ENCODE measurements around the gene DUSP5.
A peak's percentile ranks its signal among the peaks of the same experiment; 100 is the strongest.

DUSP5 gene

GRCh38 chr10:110503528-110504110 lies 5.9 kb downstream of the DUSP5 start:
- H3K27ac ChIP-seq (ENCODE audit: low read depth, low read length), result peak overlapping the region; percentile 37

GRCh38 chr10:110504111-110504735 lies 6.5 kb downstream of the DUSP5 start:
- no peak overlapping the region for H3K27ac ChIP-seq (ENCODE audit: low read depth, low read length)
- no peaks in the 10 kb centered on the region for H3K36me3 ChIP-seq (ENCODE audit: control insufficient read depth, low read length)
- no peaks in the 10 kb centered on the region for H3K9me2 ChIP-seq (replicated peaks; ENCODE audit: control insufficient read depth, low read length)
- peaks cover 43% of the 10 kb centered on the region for H3K27me3 ChIP-seq (ENCODE audit: control insufficient read depth, low read length)
- H3F3A ChIP-seq (ENCODE audit: control insufficient read depth, insufficient read depth), result peaks cover 7% of the 10 kb centered on the region
- H3K9me3 ChIP-seq (ENCODE audit: control insufficient read depth, insufficient read depth, low read length), result no peaks in the 10 kb centered on the region
- no peak overlapping the region for H3K4me3 ChIP-seq (ENCODE audit: low read length)
- no peaks in the 10 kb centered on the region for H3K79me2 ChIP-seq (ENCODE audit: control insufficient read depth, low read length)
- H3K4me1 ChIP-seq (ENCODE audit: control insufficient read depth, low read length), result peaks cover 36% of the 10 kb centered on the region
- no peaks in the 10 kb centered on the region for H4K20me1 ChIP-seq (ENCODE audit: control insufficient read depth, insufficient read depth, low read depth, low read length)
- TF ChIP-seq EZH2phosphoT487 (IDR thresholded peaks at IDR 0.05; ENCODE audit: borderline replicate concordance, low read length), result no peak
- TF ChIP-seq, protein P1, sequence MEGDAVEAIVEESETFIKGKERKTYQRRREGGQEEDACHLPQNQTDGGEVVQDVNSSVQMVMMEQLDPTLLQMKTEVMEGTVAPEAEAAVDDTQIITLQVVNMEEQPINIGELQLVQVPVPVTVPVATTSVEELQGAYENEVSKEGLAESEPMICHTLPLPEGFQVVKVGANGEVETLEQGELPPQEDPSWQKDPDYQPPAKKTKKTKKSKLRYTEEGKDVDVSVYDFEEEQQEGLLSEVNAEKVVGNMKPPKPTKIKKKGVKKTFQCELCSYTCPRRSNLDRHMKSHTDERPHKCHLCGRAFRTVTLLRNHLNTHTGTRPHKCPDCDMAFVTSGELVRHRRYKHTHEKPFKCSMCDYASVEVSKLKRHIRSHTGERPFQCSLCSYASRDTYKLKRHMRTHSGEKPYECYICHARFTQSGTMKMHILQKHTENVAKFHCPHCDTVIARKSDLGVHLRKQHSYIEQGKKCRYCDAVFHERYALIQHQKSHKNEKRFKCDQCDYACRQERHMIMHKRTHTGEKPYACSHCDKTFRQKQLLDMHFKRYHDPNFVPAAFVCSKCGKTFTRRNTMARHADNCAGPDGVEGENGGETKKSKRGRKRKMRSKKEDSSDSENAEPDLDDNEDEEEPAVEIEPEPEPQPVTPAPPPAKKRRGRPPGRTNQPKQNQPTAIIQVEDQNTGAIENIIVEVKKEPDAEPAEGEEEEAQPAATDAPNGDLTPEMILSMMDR (IDR thresholded peaks at IDR 0.05; ENCODE audit: low read depth, low read length, poor library complexity, severe bottlenecking), result no peak
- peak overlapping the region; percentile 56 for H3K4me2 ChIP-seq (ENCODE audit: low read length)

More at GRCh38 chr10:110503528-110504110, 5.9 kb downstream of the DUSP5 start:
- H3K4me1 ChIP-seq (ENCODE audit: control insufficient read depth, low read length), result peaks cover 41% of the 10 kb centered on the region
- no peaks in the 10 kb centered on the region for H4K20me1 ChIP-seq (ENCODE audit: control insufficient read depth, insufficient read depth, low read depth, low read length)
- TF ChIP-seq, protein P1 (IDR thresholded peaks at IDR 0.05; ENCODE audit: low read depth, low read length, poor library complexity, severe bottlenecking), result no peak
- TF ChIP-seq EZH2phosphoT487 (IDR thresholded peaks at IDR 0.05; ENCODE audit: borderline replicate concordance, low read length), result no peak
- peaks cover 49% of the 10 kb centered on the region for H3K27me3 ChIP-seq (ENCODE audit: control insufficient read depth, low read length)
- peak overlapping the region; percentile 24; the same call in 1 of the 2 replicates for H3K4me3 ChIP-seq (ENCODE audit: low read length)
- H3K9me2 ChIP-seq (replicated peaks; ENCODE audit: control insufficient read depth, low read length), result no peaks in the 10 kb centered on the region
- no peaks in the 10 kb centered on the region for H3K9me3 ChIP-seq (ENCODE audit: control insufficient read depth, insufficient read depth, low read length)
- peak overlapping the region; percentile 56 for H3K4me2 ChIP-seq (ENCODE audit: low read length)
- peaks cover 7% of the 10 kb centered on the region for H3F3A ChIP-seq (ENCODE audit: control insufficient read depth, insufficient read depth)
- no peaks in the 10 kb centered on the region for H3K79me2 ChIP-seq (ENCODE audit: control insufficient read depth, low read length)
- H3K36me3 ChIP-seq (ENCODE audit: control insufficient read depth, low read length), result no peaks in the 10 kb centered on the region

DNA sequence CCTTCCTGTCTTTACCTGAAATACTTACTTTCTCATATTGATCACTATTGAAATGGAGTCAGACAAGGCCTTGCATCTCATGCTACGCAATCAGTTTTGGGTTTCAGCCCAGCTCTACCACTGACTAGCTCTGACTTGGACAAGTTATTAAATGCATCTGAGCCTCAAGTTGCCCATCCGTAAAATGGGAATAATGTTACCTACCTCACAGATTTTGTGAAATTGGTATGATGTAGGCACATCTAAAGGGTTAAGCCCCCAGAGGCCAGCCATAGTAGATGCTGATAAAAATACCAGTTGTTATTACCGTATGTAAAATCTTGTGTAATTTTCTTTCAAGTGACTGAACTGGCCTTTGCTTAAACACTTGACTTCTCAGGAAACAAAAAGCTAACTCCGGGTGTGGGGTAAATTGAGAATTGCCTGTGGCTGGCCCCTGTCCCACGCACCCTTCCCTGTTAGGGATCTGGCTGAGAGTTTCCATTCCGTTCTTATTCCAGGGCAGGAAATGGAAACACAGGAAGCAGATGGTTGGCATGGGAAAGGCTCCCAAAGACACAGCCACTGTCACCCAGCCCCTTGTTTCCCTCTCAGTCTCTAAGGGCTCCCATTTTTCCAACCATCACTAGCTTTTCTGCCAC lies 7.5 kb downstream of the DUSP5 start:
- peaks cover 35% of the 10 kb centered on the region for H3K27me3 ChIP-seq (ENCODE audit: control insufficient read depth, low read length)
- no peaks in the 10 kb centered on the region for H4K20me1 ChIP-seq (ENCODE audit: control insufficient read depth, insufficient read depth, low read depth, low read length)
- no peaks in the 10 kb centered on the region for H3K9me3 ChIP-seq (ENCODE audit: control insufficient read depth, insufficient read depth, low read length)
- H3K79me2 ChIP-seq (ENCODE audit: control insufficient read depth, low read length), result no peaks in the 10 kb centered on the region
- no peak overlapping the region for H3K4me2 ChIP-seq (ENCODE audit: low read length)
- H3F3A ChIP-seq (ENCODE audit: control insufficient read depth, insufficient read depth), result peaks cover 7% of the 10 kb centered on the region
- peaks cover 30% of the 10 kb centered on the region for H3K4me1 ChIP-seq (ENCODE audit: control insufficient read depth, low read length)
- no peak overlapping the region for H3K27ac ChIP-seq (ENCODE audit: low read depth, low read length)
- H3K9me2 ChIP-seq (replicated peaks; ENCODE audit: control insufficient read depth, low read length), result no peaks in the 10 kb centered on the region
- H3K4me3 ChIP-seq (ENCODE audit: low read length), result no peak overlapping the region
- TF ChIP-seq, protein P1 (IDR thresholded peaks at IDR 0.05; ENCODE audit: low read depth, low read length, poor library complexity, severe bottlenecking), result no peak
- no peak for TF ChIP-seq EZH2phosphoT487 (IDR thresholded peaks at IDR 0.05; ENCODE audit: borderline replicate concordance, low read length)
- no peaks in the 10 kb centered on the region for H3K36me3 ChIP-seq (ENCODE audit: control insufficient read depth, low read length)

All from DOHH2 (cell line).